ENCODE data around the gene HIVEP3.

GRCh38 chr1:41901551-41901950 lies 17.2 kb downstream of the HIVEP3 start:
- TF ChIP-seq POLR2A (IDR thresholded peaks at IDR 0.05) (no peak), CTCF (IDR thresholded peaks at IDR 0.05) (no peak)
